CD4-positive, CD25-positive, alpha-beta regulatory T cell (primary cell): ENCODE data around the gene OR10A5. TPM values are rescaled to one million over a fixed set of nuclear protein-coding genes. Genes with fewer than 3 reads are reported as not detected.
"Not testable (repeated sequence)": the region's sequence is repeated elsewhere in the genome, so short reads cannot be mapped to it uniquely, and the experiment has no call there.

Experiments
- ATAC-seq, 2 donors: fragments of 150-1000 bp; cut with Tn5 transposase; one replicate each; pipeline ENCODE4 v1.10.0; 2021; ENCODE audit warnings: low read depth in 2 of 2, moderate number of reproducible peaks in 2 of 2, moderate library complexity in 1 of 2
- DNase-seq, 3 donors: peaks; one replicate each; pipeline versions ENCODE4 v3.0.0 to v3.0.0-alpha.2; 2012 to 2022; ENCODE audit warnings: mixed read lengths in 1 of 3
- H3K27ac ChIP-seq: one replicate; pipeline ENCODE4 v1.7.0; 2013; ENCODE audit warnings: mild to moderate bottlenecking, low read length; ENCODE audit not compliant: insufficient read depth, poor library complexity, severe bottlenecking
- H3K27me3 ChIP-seq: one replicate; pipeline ENCODE4 v1.7.0; 2013; ENCODE audit warnings: low read length; ENCODE audit not compliant: control insufficient read depth, insufficient read depth
- H3K36me3 ChIP-seq: one replicate; pipeline ENCODE4 v1.7.0; 2013; ENCODE audit warnings: mild to moderate bottlenecking, low read length, moderate library complexity; ENCODE audit not compliant: control insufficient read depth, insufficient read depth
- H3K4me1 ChIP-seq: 2 replicates; pipeline ENCODE4 v1.7.0; 2013; ENCODE audit warnings: mild to moderate bottlenecking, low read length; ENCODE audit not compliant: insufficient read depth, control insufficient read depth, poor library complexity, severe bottlenecking
- H3K4me3 ChIP-seq: one replicate; pipeline ENCODE4 v1.7.0; 2013; ENCODE audit warnings: low read depth, mild to moderate bottlenecking, low read length, moderate library complexity
- H3K9me3 ChIP-seq, 2 experiments: 1 replicate in 1 of 2; 2 replicates in 1 of 2; pipeline ENCODE4 v1.7.0; 2013; ENCODE audit warnings: low read length in 2 of 2, mild to moderate bottlenecking in 1 of 2, moderate library complexity in 1 of 2; ENCODE audit not compliant: control insufficient read depth in 2 of 2
- H3K27ac Mint-ChIP-seq, 3 donors: one replicate each; pipeline ENCODE4 v1.8.0; 2020 to 2022; ENCODE audit warnings: mild to moderate bottlenecking in 3 of 3, mixed read lengths in 3 of 3, moderate library complexity in 2 of 3
- H3K27me3 Mint-ChIP-seq: one replicate; pipeline ENCODE4 v1.8.0; 2022; ENCODE audit warnings: mild to moderate bottlenecking, mixed read lengths
- H3K36me3 Mint-ChIP-seq: one replicate; pipeline ENCODE4 v1.8.0; 2020; ENCODE audit warnings: mixed read lengths
- H3K4me1 Mint-ChIP-seq, 4 donors: one replicate each; pipeline ENCODE4 v1.8.0; 2020 to 2022; ENCODE audit warnings: mixed read lengths in 4 of 4, mild to moderate bottlenecking in 1 of 4
- H3K4me3 Mint-ChIP-seq, 4 donors: one replicate each; pipeline ENCODE4 v1.8.0; 2020 to 2022; ENCODE audit warnings: mild to moderate bottlenecking in 4 of 4, mixed read lengths in 4 of 4, moderate library complexity in 3 of 4
- H3K9me3 Mint-ChIP-seq, 7 donors: one replicate each; pipeline ENCODE4 v1.8.0; 2020 to 2022; ENCODE audit warnings: mixed read lengths in 7 of 7, mild to moderate bottlenecking in 3 of 7, moderate library complexity in 2 of 7
- polyA plus RNA-seq, 4 donors: library from polyadenylated mRNA; unstranded; fragments of 300-500 nt; fragmentation: Illumina TruSeq; gene quantifications; one replicate each; pipeline ENCODE4 v1.2.3, GENCODE V29; 2021
- total RNA-seq: library from RNA; stranded (reverse); gene quantifications from one replicate; pipeline ENCODE4 v1.2.3, GENCODE V29; 2022

The OR10A5 gene
- total and polyA plus RNA-seq, 5 donors from 2014 or later = not detected

GRCh38 chr11:6850526-6850925 lies 5.0 kb downstream of the OR10A5 start:
- Mint-ChIP-seq H3K4me1 (no peaks in the 10 kb centered on the region), H3K4me3 (no peak overlapping the region), H3K9me3 (peaks cover 0 to 15% (median 4%) of the 10 kb centered on the region in 7 donors), H3K27me3 (no peaks in the 10 kb centered on the region), H3K36me3 (no peaks in the 10 kb centered on the region), H3K27ac (no peak overlapping the region)
- ATAC-seq = no peak
- H3K36me3 ChIP-seq = no peaks in the 10 kb centered on the region
- H3K9me3 ChIP-seq = peaks cover 0 to 11% of the 10 kb centered on the region in 2 experiments
- H3K4me3 ChIP-seq = no peak overlapping the region
- no peaks in the 10 kb centered on the region for H3K4me1 ChIP-seq
- no peaks in the 10 kb centered on the region for H3K27me3 ChIP-seq
- no peak for DNase-seq
- H3K27ac ChIP-seq = no peak overlapping the region

- H3K9me3 ChIP-seq = peaks cover 0 to 11% of the 10 kb centered on the region in 2 experiments
- not testable (repeated sequence) for H3K36me3 Mint-ChIP-seq, H3K4me3 ChIP-seq, H3K27ac ChIP-seq, H3K27me3 ChIP-seq, H3K4me1 Mint-ChIP-seq, DNase-seq, H3K27ac Mint-ChIP-seq, ATAC-seq, H3K36me3 ChIP-seq, H3K4me3 Mint-ChIP-seq, H3K4me1 ChIP-seq, H3K27me3 Mint-ChIP-seq
- H3K9me3 Mint-ChIP-seq = peaks cover 0 to 15% (median 4%) of the 10 kb centered on the region in 7 donors
Observed at GRCh38 chr11:6854801-6855200, 9.3 kb downstream of the OR10A5 start.

- H3K4me3 ChIP-seq = no peak overlapping the region
- DNase-seq = no peak
- Mint-ChIP-seq H3K4me1 (no peaks in the 10 kb centered on the region), H3K36me3 (no peaks in the 10 kb centered on the region), H3K27ac (no peak overlapping the region), H3K9me3 (peaks cover 0 to 15% (median 4%) of the 10 kb centered on the region in 7 donors), H3K4me3 (no peak overlapping the region), H3K27me3 (peaks cover 6% of the 10 kb centered on the region)
- H3K27me3 ChIP-seq = no peaks in the 10 kb centered on the region
- peaks cover 0 to 11% of the 10 kb centered on the region in 2 experiments for H3K9me3 ChIP-seq
- no peaks in the 10 kb centered on the region for H3K4me1 ChIP-seq
- H3K27ac ChIP-seq = no peak overlapping the region
- no peak for ATAC-seq
- H3K36me3 ChIP-seq = no peaks in the 10 kb centered on the region
Observed at GRCh38 chr11:6855971-6856541, 10.6 kb downstream of the OR10A5 start.

GRCh38 chr11:6856871-6857270 lies 11.4 kb downstream of the OR10A5 start:
- ATAC-seq = no peak
- DNase-seq = no peak
- Mint-ChIP-seq H3K9me3 (peaks cover 0 to 9% (median 5%) of the 10 kb centered on the region in 7 donors), H3K27me3 (peaks cover 11% of the 10 kb centered on the region), H3K4me3 (no peak overlapping the region), H3K27ac (no peak overlapping the region), H3K4me1 (no peaks in the 10 kb centered on the region), H3K36me3 (no peaks in the 10 kb centered on the region)
- Histone ChIP-seq H3K4me1 (no peaks in the 10 kb centered on the region), H3K4me3 (no peak overlapping the region), H3K9me3 (peaks cover 0 to 11% of the 10 kb centered on the region in 2 experiments), H3K36me3 (no peaks in the 10 kb centered on the region), H3K27ac (no peak overlapping the region), H3K27me3 (no peaks in the 10 kb centered on the region)

- H3K9me3 ChIP-seq = no peaks in the 10 kb centered on the region
- H3K4me3 Mint-ChIP-seq = no peak within 1 kb of the TSS
- no peak for ATAC-seq
- no peak within 1 kb of the TSS for H3K27ac Mint-ChIP-seq
- no peak for DNase-seq
- H3K27me3 Mint-ChIP-seq = peaks cover 9% of the 10 kb centered on the region
- H3K4me1 Mint-ChIP-seq = no peaks in the 10 kb centered on the region
- H3K27me3 ChIP-seq = no peaks in the 10 kb centered on the region
- peaks cover 0 to 5% (median 2%) of the 10 kb centered on the region in 7 donors for H3K9me3 Mint-ChIP-seq
- H3K4me1 ChIP-seq = no peaks in the 10 kb centered on the region
- no peaks in the 10 kb centered on the region for H3K36me3 Mint-ChIP-seq
- no peak within 1 kb of the TSS for H3K4me3 ChIP-seq
- H3K36me3 ChIP-seq = no peaks in the 10 kb centered on the region
- H3K27ac ChIP-seq = no peak within 1 kb of the TSS
Observed at GRCh38 chr11:6862961-6863360, 17.5 kb downstream of the OR10A5 start, which contains the start of gene OR10A2. TSS of gene OR10A2 (plus strand) at chr11:6863057. CDS start at chr11:6869755, 6,698 bp downstream.

GRCh38 chr11:6864438-6864837 lies 19.0 kb downstream of the OR10A5 start:
- no peak overlapping the region for H3K4me3 Mint-ChIP-seq
- peaks cover 0 to 5% (median 0%) of the 10 kb centered on the region in 7 donors for H3K9me3 Mint-ChIP-seq
- H3K36me3 Mint-ChIP-seq = no peaks in the 10 kb centered on the region
- peaks cover 9% of the 10 kb centered on the region for H3K27me3 Mint-ChIP-seq
- no peaks in the 10 kb centered on the region for H3K36me3 ChIP-seq
- H3K4me1 Mint-ChIP-seq = no peaks in the 10 kb centered on the region
- H3K27ac ChIP-seq = no peak overlapping the region
- no peaks in the 10 kb centered on the region for H3K27me3 ChIP-seq
- DNase-seq (no peak), ATAC-seq (no peak)
- H3K9me3 ChIP-seq = no peaks in the 10 kb centered on the region
- no peak overlapping the region for H3K27ac Mint-ChIP-seq
- H3K4me1 ChIP-seq = no peaks in the 10 kb centered on the region
- H3K4me3 ChIP-seq = no peak overlapping the region

DNA sequence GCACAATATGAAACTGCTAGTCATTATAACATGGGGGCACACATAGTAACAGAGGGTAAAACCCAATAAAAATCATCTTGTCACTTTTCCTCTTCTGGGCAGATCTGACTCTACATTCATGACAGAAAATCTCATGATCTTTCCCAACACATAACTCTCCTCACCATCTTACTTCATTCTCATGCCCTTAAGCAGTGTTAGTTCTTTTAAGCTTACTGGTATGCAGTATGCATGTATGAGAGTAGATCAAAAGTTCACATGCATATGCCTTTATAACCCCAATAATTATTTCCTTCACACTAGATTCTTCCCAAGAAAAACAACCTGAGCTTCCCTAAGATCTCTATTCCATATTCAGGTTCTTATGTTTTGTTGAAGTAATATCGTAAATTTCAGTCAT lies 25.8 kb downstream of the OR10A5 start:
- Histone ChIP-seq H3K9me3 (no peaks in the 10 kb centered on the region), H3K27me3 (no peaks in the 10 kb centered on the region), H3K27ac (no peak overlapping the region), H3K4me3 (no peak overlapping the region), H3K4me1 (no peaks in the 10 kb centered on the region), H3K36me3 (no peaks in the 10 kb centered on the region)
- no peak for ATAC-seq
- Mint-ChIP-seq H3K4me1 (no peaks in the 10 kb centered on the region), H3K4me3 (no peak overlapping the region), H3K27ac (peak overlapping the region in 1 of 3 donors; percentile 30), H3K9me3 (peaks cover 0 to 1% (median 0%) of the 10 kb centered on the region in 7 donors), H3K36me3 (no peaks in the 10 kb centered on the region), H3K27me3 (no peaks in the 10 kb centered on the region)
- no peak for DNase-seq

- Mint-ChIP-seq H3K4me1 (no peaks in the 10 kb centered on the region), H3K9me3 (peaks cover 0 to 1% (median 0%) of the 10 kb centered on the region in 7 donors), H3K27me3 (peaks cover 4% of the 10 kb centered on the region), H3K4me3 (no peak overlapping the region), H3K27ac (no peak overlapping the region), H3K36me3 (no peaks in the 10 kb centered on the region)
- ATAC-seq (no peak), DNase-seq (no peak)
- no peak overlapping the region for H3K27ac ChIP-seq
- no peak overlapping the region for H3K4me3 ChIP-seq
- no peaks in the 10 kb centered on the region for H3K9me3 ChIP-seq
- H3K27me3 ChIP-seq = no peaks in the 10 kb centered on the region
- H3K36me3 ChIP-seq = no peaks in the 10 kb centered on the region
- H3K4me1 ChIP-seq = no peaks in the 10 kb centered on the region
Observed at GRCh38 chr11:6875761-6876160, 30.3 kb downstream of the OR10A5 start.
